Activated T-cell treated with anti-CD3 and anti-CD28 coated beads, Interleukin-2, amount 50 U/mL, for 72 hours (primary cell): ENCODE data around the gene MYLK. TPM values are rescaled to one million over a fixed set of nuclear protein-coding genes. Genes with fewer than 3 reads are reported as not detected.
"Not testable (repeated sequence)": the region's sequence is repeated elsewhere in the genome, so short reads cannot be mapped to it uniquely, and the experiment has no call there.

Source experiments
- ATAC-seq, 2 donors: fragments of 150-1000 bp; cut with Tn5 transposase; replicated peaks in 1 of 2; 2 replicates each; pipeline ENCODE4 v1.10.0; 2021; ENCODE audit warnings: moderate library complexity in 2 of 2, mild to moderate bottlenecking in 1 of 2
- DNase-seq, 2 donors: peaks; one replicate each; pipeline ENCODE4 v3.0.0; 2021 to 2022; ENCODE audit warnings: mixed read lengths in 1 of 2
- H3K27ac Mint-ChIP-seq: one replicate; pipeline ENCODE4 v1.8.0; 2022; ENCODE audit warnings: mild to moderate bottlenecking, moderate library complexity, mixed read lengths
- H3K27me3 Mint-ChIP-seq: one replicate; pipeline ENCODE4 v1.8.0; 2022; ENCODE audit warnings: low read depth, mixed read lengths
- H3K36me3 Mint-ChIP-seq, 2 donors: one replicate each; pipeline ENCODE4 v1.8.0; 2022; ENCODE audit warnings: mixed read lengths in 2 of 2, mild to moderate bottlenecking in 1 of 2; ENCODE audit not compliant: insufficient read depth in 2 of 2
- H3K4me1 Mint-ChIP-seq: one replicate; pipeline ENCODE4 v1.8.0; 2022; ENCODE audit warnings: low read depth, mixed read lengths
- H3K4me3 Mint-ChIP-seq, 2 donors: one replicate each; pipeline ENCODE4 v1.8.0; 2022; ENCODE audit warnings: mild to moderate bottlenecking in 2 of 2, mixed read lengths in 2 of 2, moderate library complexity in 2 of 2
- H3K9me3 Mint-ChIP-seq, 2 donors: one replicate each; pipeline ENCODE4 v1.8.0; 2022; ENCODE audit warnings: mixed read lengths in 2 of 2
- total RNA-seq, 2 donors: library from RNA; stranded (reverse); gene quantifications; one replicate each; pipeline ENCODE4 v1.2.3, GENCODE V29; 2022

The MYLK gene
- total RNA-seq, 2 donors from 2014 or later, result not detected

GRCh38 chr3:123720638-123721037 lies 163.5 kb downstream of the MYLK start:
- ATAC-seq (no peak), DNase-seq (no peak)
- Mint-ChIP-seq H3K9me3 (no peaks in the 10 kb centered on the region), H3K36me3 (no peaks in the 10 kb centered on the region), H3K27ac (no peak overlapping the region), H3K4me1 (no peaks in the 10 kb centered on the region), H3K27me3 (peaks cover 4% of the 10 kb centered on the region), H3K4me3 (no peak overlapping the region)

GRCh38 chr3:123719862-123720453 lies 164.2 kb downstream of the MYLK start:
- Mint-ChIP-seq H3K27me3 (peaks cover 4% of the 10 kb centered on the region), H3K9me3 (no peaks in the 10 kb centered on the region), H3K4me1 (no peaks in the 10 kb centered on the region), H3K4me3 (no peak overlapping the region), H3K36me3 (no peaks in the 10 kb centered on the region), H3K27ac (no peak overlapping the region)
- ATAC-seq (no peak), DNase-seq (no peak)

DNA sequence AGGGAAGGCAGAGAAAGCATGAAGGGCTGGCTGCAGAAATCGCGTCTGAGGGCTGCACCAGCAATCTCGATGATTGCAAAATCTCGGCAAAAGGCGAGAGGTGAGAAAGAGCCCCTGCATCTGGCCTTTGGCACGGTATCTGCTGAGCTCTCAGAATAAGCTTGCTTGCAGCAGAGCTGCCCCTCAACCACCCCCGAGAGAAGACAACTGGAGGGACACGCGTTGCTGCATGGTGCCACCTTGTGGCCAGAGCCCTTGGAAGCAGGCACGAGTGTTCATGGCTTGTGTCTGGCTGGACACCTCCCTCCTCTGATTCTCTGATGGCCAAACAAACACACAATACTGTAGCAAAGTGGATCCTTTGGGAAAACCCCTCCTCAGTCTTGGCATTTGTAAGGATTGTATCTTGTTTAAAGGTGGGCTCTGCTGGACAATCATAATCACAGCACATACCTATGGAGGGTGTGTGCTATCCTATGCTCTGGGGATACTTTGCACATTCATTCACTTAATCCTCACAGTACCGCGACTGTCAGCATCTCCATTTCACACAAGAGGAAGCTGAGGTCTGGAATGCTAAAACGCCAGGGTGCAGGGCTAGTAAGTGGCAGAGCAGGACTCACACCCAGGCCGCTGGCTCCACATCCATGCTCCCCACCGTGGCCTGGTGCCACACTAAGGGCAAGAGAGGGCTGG lies 164.9 kb downstream of the MYLK start:
- not testable (repeated sequence) for H3K36me3 Mint-ChIP-seq, H3K4me1 Mint-ChIP-seq, H3K27me3 Mint-ChIP-seq, H3K9me3 Mint-ChIP-seq, H3K4me3 Mint-ChIP-seq, H3K27ac Mint-ChIP-seq
- ATAC-seq (peak; percentile 47 to 50), DNase-seq (peak; percentile 48 to 50)

DNA sequence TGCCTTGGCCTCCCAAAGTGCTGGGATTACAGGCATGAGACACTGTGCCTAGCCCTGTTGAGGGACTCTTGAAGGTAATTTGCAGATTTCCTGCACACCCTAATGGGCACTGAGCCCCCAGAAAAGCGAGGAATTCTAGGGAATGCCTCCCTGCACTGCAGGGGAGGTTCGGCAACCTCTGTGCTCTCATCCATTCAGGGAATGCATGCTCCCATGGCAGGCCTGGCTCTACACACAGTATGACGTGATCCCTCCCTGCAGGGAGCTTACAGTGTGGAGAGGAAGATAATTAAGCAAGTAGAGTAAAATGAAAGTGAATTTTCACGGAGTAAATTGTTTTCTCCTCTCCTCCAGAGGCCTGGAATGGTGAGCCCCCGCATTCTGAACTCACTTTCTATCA lies 166.0 kb downstream of the MYLK start:
- Mint-ChIP-seq H3K27me3 (peaks cover 4% of the 10 kb centered on the region), H3K27ac (no peak overlapping the region), H3K4me3 (no peak overlapping the region), H3K9me3 (no peaks in the 10 kb centered on the region), H3K36me3 (no peaks in the 10 kb centered on the region), H3K4me1 (no peaks in the 10 kb centered on the region)
- no peak for ATAC-seq
- DNase-seq, result no peak

DNA sequence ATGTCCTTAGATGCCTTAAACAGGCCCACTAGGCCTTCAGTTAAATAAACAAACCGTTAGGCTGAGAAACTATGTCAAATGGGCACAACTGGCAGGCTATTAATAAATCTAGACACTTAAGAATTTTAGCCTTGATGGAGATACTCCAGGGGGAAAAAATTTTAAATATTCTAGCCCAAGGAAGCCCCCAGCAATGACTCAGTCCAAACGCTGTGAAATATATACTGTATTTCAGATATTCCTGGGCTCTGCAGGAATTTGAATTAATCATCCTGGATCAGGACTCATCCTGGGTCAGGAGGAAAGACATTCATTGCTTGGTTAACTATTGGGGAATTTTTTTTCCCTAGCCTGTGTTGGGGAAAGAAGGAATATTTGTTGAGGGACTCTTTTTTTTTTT lies 166.7 kb downstream of the MYLK start:
- ATAC-seq, H3K4me3 Mint-ChIP-seq, H3K4me1 Mint-ChIP-seq: not testable (repeated sequence)

GRCh38 chr3:123716411-123716810 lies 167.7 kb downstream of the MYLK start:
- Mint-ChIP-seq H3K27ac (no peak overlapping the region), H3K36me3 (no peaks in the 10 kb centered on the region), H3K9me3 (no peaks in the 10 kb centered on the region), H3K4me1 (no peaks in the 10 kb centered on the region), H3K27me3 (no peaks in the 10 kb centered on the region), H3K4me3 (no peak overlapping the region)
- DNase-seq, result no peak
- ATAC-seq, result no peak

More for the DNA sequence above, 166.7 kb downstream of the MYLK start:
- H3K36me3 Mint-ChIP-seq, DNase-seq, H3K27ac Mint-ChIP-seq, H3K27me3 Mint-ChIP-seq, H3K9me3 Mint-ChIP-seq: not testable (repeated sequence)

DNA sequence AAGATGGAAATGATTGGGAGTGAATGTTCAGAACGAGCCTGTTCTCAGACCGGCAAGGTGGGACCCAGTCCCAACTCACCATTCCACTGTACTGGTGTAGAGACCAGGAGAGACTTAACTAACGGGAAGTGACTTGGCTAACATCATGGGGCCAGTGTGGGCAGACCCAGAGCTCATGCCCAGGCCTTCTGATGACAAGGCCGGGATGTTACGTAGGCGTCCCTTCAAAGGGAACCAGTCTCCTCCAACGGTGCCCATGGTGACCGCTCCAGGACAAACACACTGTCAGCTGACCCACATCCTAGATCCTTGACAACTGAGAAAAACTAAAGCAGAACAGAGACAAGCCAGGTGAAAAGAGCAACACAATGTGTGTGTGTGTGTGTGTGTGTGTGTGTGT lies 170.9 kb downstream of the MYLK start:
- H3K27me3 Mint-ChIP-seq, result no peaks in the 10 kb centered on the region
- no peaks in the 10 kb centered on the region for H3K4me1 Mint-ChIP-seq
- ATAC-seq (no peak), DNase-seq (no peak)
- no peak overlapping the region for H3K27ac Mint-ChIP-seq
- H3K36me3 Mint-ChIP-seq, result no peaks in the 10 kb centered on the region
- H3K9me3 Mint-ChIP-seq, result no peaks in the 10 kb centered on the region
- H3K4me3 Mint-ChIP-seq, result no peak overlapping the region

GRCh38 chr3:123712077-123712860 lies 171.9 kb downstream of the MYLK start:
- Mint-ChIP-seq H3K36me3 (no peaks in the 10 kb centered on the region), H3K4me1 (no peaks in the 10 kb centered on the region), H3K9me3 (no peaks in the 10 kb centered on the region), H3K27me3 (no peaks in the 10 kb centered on the region), H3K4me3 (no peak overlapping the region), H3K27ac (no peak overlapping the region)
- DNase-seq (no peak), ATAC-seq (no peak)

- Mint-ChIP-seq H3K4me1 (no peaks in the 10 kb centered on the region), H3K27me3 (no peaks in the 10 kb centered on the region), H3K9me3 (no peaks in the 10 kb centered on the region), H3K4me3 (no peak overlapping the region), H3K36me3 (no peaks in the 10 kb centered on the region), H3K27ac (no peak overlapping the region)
- DNase-seq (no peak), ATAC-seq (no peak)
Measured at GRCh38 chr3:123711356-123711755, 172.8 kb downstream of the MYLK start.

GRCh38 chr3:123708531-123708930 lies 175.6 kb downstream of the MYLK start:
- H3K27me3 Mint-ChIP-seq, result no peaks in the 10 kb centered on the region
- H3K27ac Mint-ChIP-seq, result no peak overlapping the region
- no peaks in the 10 kb centered on the region for H3K9me3 Mint-ChIP-seq
- no peak overlapping the region for H3K4me3 Mint-ChIP-seq
- ATAC-seq (no peak), DNase-seq (no peak)
- no peaks in the 10 kb centered on the region for H3K36me3 Mint-ChIP-seq
- H3K4me1 Mint-ChIP-seq, result no peaks in the 10 kb centered on the region

DNA sequence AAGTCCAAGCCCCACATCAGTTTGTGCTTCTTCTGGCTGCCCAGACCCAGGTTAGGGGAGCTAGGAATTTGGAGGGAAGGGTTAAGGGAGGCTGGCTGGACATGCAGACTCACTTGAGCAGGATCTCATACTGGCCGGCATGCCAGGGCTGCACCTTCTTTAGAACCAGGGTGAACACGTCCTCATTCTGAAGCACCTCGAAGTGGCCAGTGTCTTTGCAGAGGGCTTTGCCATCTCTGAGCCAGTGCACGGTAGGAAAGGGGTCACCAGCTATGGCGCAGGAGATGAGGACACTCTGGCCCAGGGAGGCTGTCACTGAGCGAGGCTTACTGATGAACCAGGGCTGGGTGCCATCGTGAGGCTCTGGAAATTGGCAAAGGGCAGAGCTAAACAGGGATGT lies 176.5 kb downstream of the MYLK start:
- not testable (repeated sequence) for H3K27ac Mint-ChIP-seq, H3K9me3 Mint-ChIP-seq, H3K4me3 Mint-ChIP-seq, H3K27me3 Mint-ChIP-seq, H3K4me1 Mint-ChIP-seq, ATAC-seq, DNase-seq, H3K36me3 Mint-ChIP-seq

DNA sequence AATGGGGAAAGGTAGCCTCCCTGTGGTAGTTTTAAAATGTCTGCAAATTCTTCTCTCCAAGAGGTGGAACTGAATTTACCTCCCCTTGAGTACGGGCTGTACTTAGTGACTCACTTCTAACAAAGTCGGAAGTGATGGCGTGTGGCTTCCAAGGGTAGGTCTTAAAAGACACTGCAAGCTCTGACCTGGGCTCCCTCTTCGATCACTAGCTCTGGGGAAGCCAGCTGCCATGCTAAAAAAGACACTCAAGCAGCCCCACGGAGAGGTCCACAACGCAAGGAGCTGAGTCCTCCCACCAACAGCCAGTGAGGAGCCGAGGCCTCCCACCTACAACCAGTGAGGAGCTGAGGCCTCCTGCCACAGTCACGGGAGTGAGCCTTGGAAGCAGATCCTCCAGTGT lies 177.3 kb downstream of the MYLK start:
- no peak overlapping the region for H3K27ac Mint-ChIP-seq
- no peaks in the 10 kb centered on the region for H3K36me3 Mint-ChIP-seq
- DNase-seq (no peak), ATAC-seq (no peak)
- no peaks in the 10 kb centered on the region for H3K4me1 Mint-ChIP-seq
- H3K9me3 Mint-ChIP-seq, result no peaks in the 10 kb centered on the region
- no peaks in the 10 kb centered on the region for H3K27me3 Mint-ChIP-seq
- no peak overlapping the region for H3K4me3 Mint-ChIP-seq

DNA sequence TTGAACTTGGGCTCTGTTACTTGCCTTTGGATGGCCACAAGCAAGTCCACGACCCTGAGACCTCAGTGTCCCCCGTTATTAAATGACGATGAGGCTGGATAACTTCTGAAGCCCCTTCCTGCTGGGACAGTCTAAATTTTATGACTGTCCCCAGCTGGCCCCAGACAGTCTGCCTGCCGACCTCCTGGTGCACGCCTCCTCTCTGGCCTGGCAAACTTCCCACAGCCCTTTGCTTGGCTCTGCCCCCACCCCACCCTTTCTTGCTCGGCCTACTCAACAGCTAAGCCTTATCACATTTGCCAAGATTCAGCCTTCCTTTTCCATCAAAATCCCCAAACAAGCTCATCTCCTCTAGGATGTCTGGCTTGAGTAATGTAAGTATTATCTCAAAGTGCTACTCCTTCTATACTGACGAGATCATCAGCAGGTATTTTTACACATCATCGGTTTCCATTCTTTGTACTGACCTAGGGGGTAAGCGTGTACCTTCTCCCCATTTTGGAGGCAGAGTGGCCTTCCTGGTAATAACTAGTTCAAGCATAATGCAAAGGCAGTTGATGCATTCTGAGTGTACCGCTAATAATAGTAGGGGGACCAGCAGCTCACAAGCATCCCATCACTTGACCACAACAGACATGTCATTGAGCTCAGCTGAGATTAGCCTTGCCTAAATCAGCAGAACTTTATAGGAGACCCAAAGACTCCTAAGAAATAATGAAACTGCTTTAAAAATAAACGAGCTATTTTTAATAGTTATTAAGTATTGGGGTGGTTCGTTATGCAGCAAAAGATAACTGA lies 178.4 kb downstream of the MYLK start:
- ATAC-seq (no peak), DNase-seq (no peak)
- Mint-ChIP-seq H3K4me1 (no peaks in the 10 kb centered on the region), H3K4me3 (no peak overlapping the region), H3K9me3 (no peaks in the 10 kb centered on the region), H3K36me3 (no peaks in the 10 kb centered on the region), H3K27me3 (no peaks in the 10 kb centered on the region), H3K27ac (no peak overlapping the region)
